CD1c-positive myeloid dendritic cell (primary cell): ENCODE measurements around the gene ETV5.
A peak's percentile ranks its signal among the peaks of the same experiment; 100 is the strongest.
"Not testable (repeated sequence)": the region's sequence is repeated elsewhere in the genome, so short reads cannot be mapped to it uniquely, and the experiment has no call there.

Source experiments
- DNase-seq: peaks from one replicate; pipeline ENCODE4 v3.0.0-alpha.2; 2016; ENCODE audit errors: extremely low spot score

Gene ETV5

DNA sequence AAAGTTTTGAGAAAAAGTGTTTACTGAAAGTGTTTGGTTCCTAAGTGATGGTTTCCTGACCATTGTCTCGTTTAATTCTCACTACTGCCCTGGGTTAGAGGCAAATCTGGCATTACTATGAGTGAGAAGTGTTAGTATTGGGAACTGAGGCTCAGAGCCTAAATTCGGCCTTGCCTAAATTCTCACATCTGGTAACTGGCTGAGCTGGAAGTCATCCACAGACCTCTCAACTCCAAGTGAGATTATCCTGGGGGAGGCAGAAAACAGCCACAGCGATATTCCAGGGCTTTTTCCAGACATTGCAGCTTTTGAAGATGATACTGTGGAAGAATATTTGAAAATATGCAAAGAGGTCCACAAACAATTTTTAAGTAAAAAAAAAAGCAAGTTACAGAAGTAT lies 86.0 kb downstream of the ETV5 start:
- no peak for DNase-seq

DNA sequence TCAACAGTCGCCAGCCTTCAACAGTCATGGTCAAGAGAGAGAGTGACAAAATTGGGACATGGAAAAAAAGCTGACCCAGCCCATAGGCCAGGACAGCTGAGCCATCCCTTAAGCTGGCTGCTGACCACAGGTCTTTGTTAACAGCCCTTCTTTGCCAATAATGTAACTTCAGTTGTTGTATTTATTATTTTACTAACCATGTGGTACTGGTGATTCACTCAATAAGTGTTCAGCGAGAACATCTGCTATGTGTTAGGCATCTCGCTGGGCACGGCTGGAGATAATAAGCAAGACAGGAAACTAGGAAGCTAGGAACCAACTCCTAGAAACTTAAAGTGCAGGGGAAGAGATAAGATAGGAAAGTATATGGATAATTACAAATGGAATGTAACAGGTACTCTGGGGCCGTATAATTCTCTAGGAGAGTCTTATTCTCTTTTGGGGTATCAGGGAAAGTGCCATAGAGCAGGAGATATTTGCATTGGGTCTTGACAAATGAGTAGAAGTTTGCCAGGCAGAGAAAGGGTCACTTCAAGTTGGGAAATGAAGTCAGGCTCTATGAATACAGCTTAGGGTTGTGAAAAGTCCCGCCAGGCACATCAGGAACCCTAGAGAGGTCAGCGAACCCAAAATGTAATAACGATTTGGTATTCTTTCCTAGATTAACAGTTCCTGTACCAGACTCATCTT lies 87.1 kb downstream of the ETV5 start:
- DNase-seq, result no peak

DNA sequence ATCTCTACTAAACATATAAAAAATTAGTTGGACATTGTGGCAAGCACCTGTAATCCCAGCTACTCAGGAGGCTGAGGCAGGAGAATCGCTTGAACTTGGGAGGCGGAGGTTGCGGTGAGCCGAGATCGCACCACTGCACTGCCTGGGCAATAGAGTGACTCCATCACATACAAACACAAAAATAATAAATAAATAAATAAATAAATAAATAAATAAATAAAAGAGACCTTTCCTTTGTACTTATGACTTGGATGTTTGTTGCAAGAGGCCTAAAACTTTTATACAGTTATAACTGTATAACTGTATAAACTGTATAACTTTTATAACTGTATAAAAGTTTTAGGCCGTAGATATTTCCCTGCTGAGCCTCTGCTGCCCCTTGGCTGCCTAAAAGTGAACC lies 87.6 kb downstream of the ETV5 start:
- DNase-seq, result not testable (repeated sequence)

DNA sequence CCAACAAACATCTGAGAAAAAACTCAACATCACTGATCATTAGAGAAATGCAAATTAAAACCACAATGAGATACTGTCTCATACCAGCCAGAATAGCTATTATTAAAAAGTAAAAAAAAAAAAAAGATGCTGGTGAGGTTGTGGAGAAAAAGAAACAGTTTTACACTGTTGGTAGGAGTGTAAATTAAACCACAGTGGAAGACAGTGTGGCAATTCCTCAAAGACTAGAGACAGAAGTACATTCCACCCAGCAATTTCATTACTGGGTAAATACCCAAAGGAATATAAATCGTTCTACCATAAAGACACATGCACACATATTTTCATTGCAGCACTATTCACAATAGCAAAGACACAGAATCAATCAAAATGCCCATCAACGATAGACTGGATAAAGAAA lies 89.6 kb downstream of the ETV5 start:
- DNase-seq, result not testable (repeated sequence)

DNA sequence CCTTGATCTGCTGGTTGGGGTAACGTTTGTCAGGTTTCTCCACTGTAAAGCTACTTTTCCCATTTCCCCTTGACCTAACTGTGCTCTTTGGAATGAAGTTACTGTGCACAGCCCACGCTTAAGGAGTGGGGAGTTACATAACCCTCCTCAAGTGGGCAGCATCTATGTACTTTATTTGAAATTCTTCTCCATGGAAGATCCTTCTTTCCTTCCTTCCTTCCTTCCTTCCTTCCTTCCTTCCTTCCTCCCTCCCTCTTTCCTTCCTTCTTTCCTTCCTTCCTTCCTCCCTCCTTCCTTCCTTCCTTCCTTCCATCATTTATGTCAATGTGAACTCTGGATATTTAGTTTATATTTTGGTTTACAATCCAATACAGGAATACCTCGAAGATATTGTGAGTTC lies 94.0 kb downstream of the ETV5 start:
- no peak for DNase-seq

DNA sequence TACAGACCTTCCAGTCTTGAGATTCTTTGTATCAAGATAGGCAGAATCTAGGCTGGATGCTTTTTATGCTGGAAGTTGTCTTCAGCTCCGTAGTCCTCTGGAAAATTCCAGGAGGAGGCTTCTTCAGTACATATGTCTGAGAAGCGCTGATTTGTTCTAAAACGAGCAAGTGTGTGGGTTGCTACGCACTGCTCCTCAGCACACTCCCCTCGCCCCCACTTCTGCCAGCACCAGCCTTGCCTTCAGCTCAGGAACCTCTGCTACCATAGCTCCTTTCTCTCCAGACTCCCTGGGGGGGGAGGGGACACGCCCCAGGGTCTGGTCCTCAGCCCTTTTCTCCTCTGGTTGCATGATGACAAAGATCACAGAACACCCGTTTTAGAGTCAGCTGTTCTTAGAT lies 95.6 kb downstream of the ETV5 start:
- DNase-seq, result no peak

DNA sequence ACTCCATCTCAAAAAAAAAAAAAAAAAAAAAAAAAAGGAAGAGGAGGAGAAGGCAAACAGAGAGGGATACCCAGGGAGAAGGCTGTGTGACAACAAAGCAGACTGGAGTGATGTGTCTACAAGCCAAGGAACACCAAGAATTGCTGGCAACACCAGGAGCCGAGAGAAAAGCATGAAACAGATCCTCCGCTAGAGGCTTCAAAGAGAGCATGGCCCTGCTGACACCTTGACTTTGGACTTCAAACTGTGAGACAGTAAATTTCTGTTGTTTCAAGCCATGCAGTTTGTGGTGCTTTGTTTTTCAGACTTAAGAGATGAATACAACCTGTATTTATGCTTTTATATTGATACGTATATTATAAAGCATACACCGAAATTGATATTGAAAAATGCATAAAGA lies 96.8 kb downstream of the ETV5 start:
- DNase-seq, result no peak

DNA sequence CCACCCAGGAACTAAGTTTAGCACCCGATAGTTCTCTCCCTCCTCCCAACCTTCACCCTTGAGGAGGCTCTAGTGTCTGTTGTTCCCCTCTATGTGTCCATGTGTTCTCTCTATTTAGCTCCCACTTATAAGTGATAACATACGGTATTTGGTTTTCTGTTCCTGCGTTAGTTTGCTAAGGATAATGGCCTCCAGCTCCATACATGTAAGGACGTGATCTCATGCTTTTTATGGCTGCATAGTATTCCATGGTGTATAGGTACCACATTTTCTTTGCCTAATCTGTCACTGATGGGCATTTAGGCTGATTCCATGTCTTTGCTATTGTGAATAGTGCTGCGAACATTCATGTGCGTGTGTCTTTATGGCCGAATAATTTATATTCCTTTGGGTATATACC lies 104.2 kb downstream of the ETV5 start:
- DNase-seq, result no peak

DNA sequence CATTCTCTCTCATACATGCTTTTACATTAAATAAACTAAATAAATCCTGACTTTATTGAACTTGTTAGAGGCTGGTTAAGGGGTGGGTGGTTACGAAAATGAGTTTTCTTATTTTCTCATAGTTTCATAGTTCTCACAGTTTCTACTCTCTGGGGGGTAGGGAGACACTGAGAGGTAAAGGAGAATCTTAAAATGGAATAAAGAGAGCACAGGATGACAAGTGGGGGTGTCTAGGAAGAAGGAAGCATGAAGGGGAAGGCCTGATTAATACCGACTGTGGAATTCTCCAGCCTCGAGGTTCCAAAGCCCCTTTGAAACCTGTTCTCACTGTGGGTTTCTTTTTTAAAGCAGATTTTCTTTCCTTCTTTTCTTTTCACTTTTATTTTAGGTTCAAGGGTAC lies 104.7 kb downstream of the ETV5 start:
- no peak for DNase-seq

DNA sequence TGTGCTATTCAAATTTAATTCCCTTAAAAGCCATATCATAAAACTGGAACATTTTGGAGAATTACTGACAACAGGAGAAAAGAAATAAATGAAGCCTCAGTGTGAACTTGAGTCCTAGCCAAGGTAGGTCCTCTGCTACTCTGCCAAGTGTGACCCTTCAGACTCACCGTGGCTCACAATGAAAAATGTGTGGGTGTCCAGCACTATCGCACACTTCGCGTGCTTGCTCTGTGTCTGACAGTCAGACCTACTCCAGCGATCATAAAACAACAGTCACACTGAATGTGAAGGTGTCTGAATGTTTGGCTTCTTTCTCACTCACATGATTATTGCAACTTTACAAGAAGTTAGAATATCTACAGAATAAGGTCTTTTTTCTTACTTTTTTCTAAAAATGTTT lies 105.3 kb downstream of the ETV5 start:
- no peak for DNase-seq

DNA sequence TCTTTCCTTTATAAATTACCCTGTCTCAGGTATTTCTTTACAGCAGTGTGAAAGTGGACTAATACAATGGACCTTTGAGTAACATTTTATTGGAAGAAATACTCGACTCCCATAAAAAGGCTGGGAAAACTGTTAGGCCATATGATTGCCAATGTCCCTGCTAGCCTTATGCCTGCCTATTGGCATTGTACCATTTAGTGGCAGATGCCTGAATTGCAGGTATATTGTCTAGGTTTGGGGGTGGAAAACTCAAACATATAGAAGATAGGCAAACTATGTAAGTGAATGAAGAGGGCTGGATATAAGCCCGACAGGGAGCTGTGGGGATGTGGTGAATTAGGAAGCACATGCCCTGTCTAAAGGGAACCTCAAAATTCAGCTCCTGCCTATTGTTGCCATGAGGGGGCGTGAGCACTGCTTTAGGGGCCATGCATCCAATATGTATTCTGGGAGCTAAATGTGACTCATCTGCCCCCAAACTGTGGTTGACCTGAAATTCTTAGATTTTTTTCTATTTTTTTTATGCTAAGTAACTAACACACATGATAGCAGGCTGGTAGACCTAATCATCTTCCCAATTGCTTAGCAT lies 105.9 kb downstream of the ETV5 start:
- DNase-seq, result peak; percentile 11

DNA sequence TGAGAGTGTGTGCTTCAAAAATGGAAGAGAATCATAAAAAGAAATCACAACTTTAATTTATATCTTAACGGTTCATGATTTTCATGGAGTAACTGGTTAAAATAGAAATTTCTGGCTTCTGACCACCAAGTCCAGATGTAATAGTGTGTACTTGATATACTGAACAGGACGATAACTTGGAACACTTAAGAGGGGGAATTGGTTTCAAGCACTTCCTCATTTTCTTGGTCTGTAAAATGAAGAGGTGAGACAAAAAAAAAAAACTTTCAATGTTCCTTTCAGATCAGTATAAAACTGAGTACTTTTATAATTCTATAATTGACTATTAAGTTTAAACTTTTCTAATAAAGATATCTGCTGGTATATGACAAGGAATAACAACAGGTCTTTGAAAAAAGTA lies 107.0 kb downstream of the ETV5 start:
- no peak for DNase-seq

DNA sequence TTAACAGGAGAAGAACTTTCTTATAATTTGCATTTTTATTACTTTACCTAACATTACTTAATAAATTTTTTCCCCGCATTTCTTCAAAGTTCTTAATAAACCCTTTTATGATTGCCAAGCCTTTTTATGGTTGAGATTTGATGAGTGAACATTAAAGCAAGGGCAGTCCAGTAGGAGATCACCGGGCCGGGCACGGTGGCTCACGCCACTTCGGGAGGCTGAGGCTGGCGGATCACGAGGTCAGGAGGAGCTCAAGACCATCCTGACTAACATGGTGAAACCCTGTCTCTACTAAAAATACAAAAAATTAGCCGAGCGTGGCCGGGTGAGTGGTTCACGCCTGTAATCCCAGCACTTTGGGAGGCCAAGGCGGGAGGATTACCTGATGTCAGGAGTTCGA lies 109.7 kb downstream of the ETV5 start:
- DNase-seq, result no peak

DNA sequence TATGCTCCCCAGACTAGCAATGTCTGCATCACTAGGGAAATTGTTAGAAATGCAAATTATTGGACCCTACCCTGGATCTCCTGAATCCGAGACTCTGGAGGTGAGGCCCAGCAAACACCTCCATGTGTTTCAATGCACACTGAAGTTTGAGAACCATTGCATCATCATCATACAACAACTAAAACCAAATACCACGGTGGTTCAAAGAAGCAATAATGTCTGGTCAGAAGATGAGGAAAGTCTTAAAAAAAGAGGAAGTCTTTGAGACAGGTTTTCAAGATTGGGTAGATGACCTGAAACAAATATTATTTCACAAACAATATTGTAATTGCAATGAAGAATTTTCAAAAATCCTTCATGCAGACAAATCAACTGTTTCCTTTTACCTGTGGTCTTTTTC lies 110.8 kb downstream of the ETV5 start:
- no peak for DNase-seq

DNA sequence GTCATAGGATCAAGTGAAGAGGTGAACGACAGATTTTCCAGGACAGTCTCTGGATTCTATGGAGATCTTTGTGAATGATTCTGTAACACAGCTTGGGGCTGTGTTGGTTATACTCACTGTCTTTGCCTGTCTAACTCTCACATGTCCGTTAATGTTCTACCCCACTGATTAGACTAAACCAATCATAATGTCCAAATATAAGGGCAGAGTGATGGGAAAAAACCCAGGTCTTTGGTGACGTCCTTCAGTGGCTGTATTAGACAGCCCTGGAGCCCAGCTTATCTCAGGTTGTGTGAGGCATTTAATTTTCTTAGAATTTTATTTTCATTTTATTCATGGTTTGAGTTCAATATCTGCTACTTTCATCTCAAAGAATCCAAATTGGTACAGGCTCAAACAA lies 111.8 kb downstream of the ETV5 start:
- DNase-seq, result no peak
